HepG2 (cell line): ENCODE measurements around the gene NF2. TPM values are rescaled to one million over a fixed set of nuclear protein-coding genes. Genes with fewer than 3 reads are reported as not detected.

Experiments
- ATAC-seq: fragments of 200-7000 bp; cut with Tn5 transposase; 3 replicates; pipeline ENCODE4 v1.9.1; 2020; ENCODE audit warnings: mild to moderate bottlenecking, moderate library complexity
- BruUV-seq: library from RNA; stranded (reverse); fragments of 400-500 nt; replicated peaks from 2 replicates; lab custom pipeline; 2021; lab: Mats Ljungman, UMichigan
- CTCF ChIA-PET: fragments of 300-600 bp; formaldehyde crosslinking; extraction: SDS; loops from one replicate; lab custom pipeline; 2021; ENCODE audit warnings: low total read pairs, inconsistent platforms, low intra/inter-chr PET ratio; lab: Yijun Ruan, JAX
- POLR2A ChIA-PET: fragments of 350-600 bp; sonication (Branson Sonifier 250); formaldehyde crosslinking; loops from one replicate; lab custom pipeline; 2020; ENCODE audit warnings: antibody characterized with exemption, inconsistent platforms; lab: Yijun Ruan, JAX
- DNase-seq: peaks from one replicate; pipeline ENCODE4 v3.0.0-alpha.2; 2015; ENCODE audit warnings: low spot score
- FAIRE-seq: peaks from 3 replicates; lab custom pipeline; 2011; peaks lifted over from hg19 to GRCh38; lab: Jason Lieb, UNC
- H2AFZ ChIP-seq: one replicate; pipeline ENCODE4 v1.6.1; 2011; ENCODE audit warnings: low read length, inconsistent platforms
- H3K27ac ChIP-seq: fragments of 300-600 bp; 3 replicates; pipeline ENCODE4 v1.8.0; 2011; ENCODE audit warnings: mixed run types, mild to moderate bottlenecking, mixed read lengths, low read length, inconsistent platforms; ENCODE audit not compliant: insufficient read depth; ENCODE audit errors: extremely low read length
- H3K27me3 ChIP-seq, 2 experiments: fragments of 200-600 bp in 1 of 2; 2 replicates in 1 of 2; 3 replicates in 1 of 2; pipeline versions ENCODE4 v1.6.0 to v1.8.0; 2011; ENCODE audit warnings: low read length in 2 of 2, mild to moderate bottlenecking in 2 of 2, moderate library complexity in 2 of 2, inconsistent platforms in 1 of 2; ENCODE audit not compliant: insufficient read depth in 2 of 2, control insufficient read depth in 1 of 2
- H3K36me3 ChIP-seq, 2 experiments: fragments of 200-600 bp in 1 of 2; replicated peaks in 1 of 2; 2 replicates in 1 of 2; 3 replicates in 1 of 2; pipeline versions ENCODE4 v1.5.1 to v1.8.0; 2011; ENCODE audit warnings: low read length in 2 of 2, inconsistent platforms in 1 of 2; ENCODE audit not compliant: insufficient read depth in 2 of 2, control insufficient read depth in 1 of 2
- H3K4me1 ChIP-seq: 2 replicates; pipeline ENCODE4 v1.5.1; 2012; ENCODE audit warnings: low read length, inconsistent platforms; ENCODE audit not compliant: insufficient read depth
- H3K4me2 ChIP-seq: 2 replicates; pipeline ENCODE4 v1.6.0; 2011; ENCODE audit warnings: low read depth, low read length, inconsistent platforms
- H3K4me3 ChIP-seq, 3 experiments: fragments of 200-600 bp in 1 of 3; sonication (generic), shearing (Covaris generic) in 1 of 3; replicated peaks in 1 of 3; 2 replicates each; pipeline ENCODE4 v1.5.1; 2011 to 2016; ENCODE audit warnings: low read length in 3 of 3, inconsistent platforms in 2 of 3, low read depth in 2 of 3, mild to moderate bottlenecking in 2 of 3, control low read depth in 1 of 3, mixed read lengths in 1 of 3; ENCODE audit not compliant: insufficient read depth in 1 of 3
- H3K79me2 ChIP-seq: one replicate; pipeline ENCODE4 v1.6.1; 2011; ENCODE audit warnings: low read length, inconsistent platforms; ENCODE audit not compliant: insufficient read depth
- H3K9ac ChIP-seq: 2 replicates; pipeline ENCODE4 v1.6.0; 2011; ENCODE audit warnings: mild to moderate bottlenecking, low read depth, low read length, inconsistent platforms; ENCODE audit not compliant: insufficient read depth
- H3K9me3 ChIP-seq: 2 replicates; pipeline ENCODE4 v1.5.1; 2012; ENCODE audit warnings: mild to moderate bottlenecking, low read length
- H4K20me1 ChIP-seq: 2 replicates; pipeline ENCODE4 v1.6.0; 2011; ENCODE audit warnings: inconsistent platforms, mild to moderate bottlenecking, low read length, moderate library complexity; ENCODE audit not compliant: insufficient read depth
- ARID4A ChIP-seq: sonication (generic); formaldehyde crosslinking; IDR thresholded peaks from 2 replicates; pipeline ENCODE4 v1.5.0; 2020; ENCODE audit warnings: mild to moderate bottlenecking, missing genetic modification reagents, borderline replicate concordance
- IKZF5 ChIP-seq: IDR thresholded peaks from 2 replicates; pipeline ENCODE4 v1.6.1; 2018; ENCODE audit warnings: missing genetic modification reagents, mild to moderate bottlenecking, missing compliant biosample characterization
- NFKB2 ChIP-seq: sonication (generic); formaldehyde crosslinking; IDR thresholded peaks from 2 replicates; pipeline ENCODE4 v1.4.0; 2020; ENCODE audit warnings: missing genetic modification reagents, borderline replicate concordance
- RNF2 ChIP-seq: fragments of 450-650 bp; conservative IDR thresholded peaks from 2 replicates; pipeline ENCODE4 v1.6.1; 2016; ENCODE audit warnings: low read depth
- SALL2 ChIP-seq: sonication (generic); formaldehyde crosslinking; IDR thresholded peaks from 2 replicates; pipeline ENCODE4 v1.8.1; 2023; ENCODE audit warnings: mild to moderate bottlenecking, missing genetic modification reagents, inconsistent platforms
- SRSF1 ChIP-seq: fragments of 200-400 bp; formaldehyde crosslinking; optimal IDR thresholded peaks from 2 replicates; pipeline ENCODE3; 2017; ENCODE audit warnings: mild to moderate bottlenecking, low read depth, low read length, moderate library complexity
- ZBTB2 ChIP-seq: sonication (generic); formaldehyde crosslinking; IDR thresholded peaks from 2 replicates; pipeline ENCODE4 v1.8.0; 2022; ENCODE audit warnings: low read depth, missing genetic modification reagents
- ZNF326 ChIP-seq: sonication (generic); formaldehyde crosslinking; IDR thresholded peaks from 2 replicates; pipeline ENCODE4 v1.4.0; 2020; ENCODE audit warnings: missing genetic modification reagents, borderline replicate concordance
- ZNF878 ChIP-seq: sonication (generic); formaldehyde crosslinking; IDR thresholded peaks from 2 replicates; pipeline ENCODE4 v1.8.1; 2023; ENCODE audit warnings: mild to moderate bottlenecking, missing genetic modification reagents, moderate library complexity
- ZSCAN29 ChIP-seq: sonication (generic); formaldehyde crosslinking; conservative IDR thresholded peaks from 2 replicates; pipeline ENCODE4 v1.4.0; 2020; ENCODE audit warnings: mild to moderate bottlenecking, missing genetic modification reagents
- WGBS: methylation state at CpG from one replicate; pipeline ENCODE4 v1.1.6; 2017; ENCODE audit warnings: low lambda C conversion rate; 5-methylcytosine and 5-hydroxymethylcytosine counted together
- in situ Hi-C: cut with HindIII; loops from 2 replicates; pipeline ENCODE4 v1.10.0; 2017; ENCODE audit warnings: low pct_unique_long_range_greater_than_20kb; ENCODE audit not compliant: extremely low pct_ligation_motif_present
- intact Hi-C: fragments of 100-400 bp; cut with micrococcal nuclease; formaldehyde crosslinking; loops from one replicate; pipeline ENCODE4 v1.10.0; 2022; ENCODE audit not compliant: unreplicated experiment
- polyA plus RNA-seq, 8 experiments: library from polyadenylated mRNA; depleted of rRNA in 3 of 8; stranded (reverse) in 7 of 8; unstranded in 1 of 8; fragments of >200 nt; fragmentation: Illumina TruSeq in 4 of 8; extraction: Trizol in 4 of 8; gene quantifications; 2 replicates each; pipeline versions ENCODE4 v1.2.1 to v1.2.3, GENCODE V29; 2011 to 2016; ENCODE audit warnings: low read depth in 4 of 8, missing spikeins in 1 of 8, mixed read lengths in 1 of 8; ENCODE audit not compliant: insufficient read depth in 1 of 8
- total RNA-seq, 5 experiments: library from RNA; depleted of rRNA; stranded (reverse); fragments of >200 nt; fragmentation: Illumina TruSeq; extraction: Trizol; gene quantifications; 2 replicates each; pipeline ENCODE4 v1.2.3, GENCODE V29; 2016; ENCODE audit warnings: low read depth in 1 of 5

The NF2 gene
- total and polyA plus RNA-seq, 2 of the 13 experiments (the other 11 are each of a cell fraction or from before 2014, with no cell fraction given), result 9.3 to 33.3 TPM

- no peak for ATAC-seq
- H3K27ac ChIP-seq, result no peak overlapping the region
- H4K20me1 ChIP-seq, result no peaks in the 10 kb centered on the region
- intact Hi-C loops (no loop called here), in situ Hi-C loops (no loop called here)
- no peak overlapping the region for H3K9ac ChIP-seq
- ChIA-PET POLR2A (no interaction called here), CTCF (no interaction called here)
- DNase-seq, result no peak
- H3K79me2 ChIP-seq, result peaks cover 2% of the 10 kb centered on the region
- no peak overlapping the region for H3K4me2 ChIP-seq
- H3K4me3 ChIP-seq, result no peak overlapping the region
- H3K27me3 ChIP-seq, result no peaks in the 10 kb centered on the region
- TF ChIP-seq SRSF1 (no peak), RNF2 (no peak), ZNF326 (CRISPR knock-in tag) (no peak), ZBTB2 (no peak), ZSCAN29 (CRISPR knock-in tag) (no peak), ARID4A (CRISPR knock-in tag) (no peak), NFKB2 (CRISPR knock-in tag) (no peak), SALL2 (CRISPR knock-in tag) (no peak), ZNF878 (no peak), IKZF5 (CRISPR knock-in tag) (no peak)
- 97% methylated on average over 8 of the region's 8 CpGs for WGBS
- no peak for FAIRE-seq
- no peaks in the 10 kb centered on the region for H3K4me1 ChIP-seq
- no TSS peak for BruUV-seq
- no peak overlapping the region for H2AFZ ChIP-seq
- peaks cover 5 to 32% of the 10 kb centered on the region in 2 experiments; a peak in 4 of 5 replicates for H3K36me3 ChIP-seq
- no peaks in the 10 kb centered on the region for H3K9me3 ChIP-seq
Measured at GRCh38 chr22:29641042-29641699, 37.7 kb downstream of the NF2 start.
